Activated CD4-positive, alpha-beta T cell treated with anti-CD3 and anti-CD28 coated beads, Interleukin-2, amount 10 ng/mL, durations not matched to agents 24 days and 14 days (primary cell): Measurements from ENCODE around the gene SNN. TPM values are rescaled to one million over a fixed set of nuclear protein-coding genes. Genes with fewer than 3 reads are reported as not detected.
A peak's percentile ranks its signal among the peaks of the same experiment; 100 is the strongest.

Source experiments
- DNase-seq: peaks from one replicate; pipeline ENCODE4 v3.0.0; 2022
- H3K27ac Mint-ChIP-seq: one replicate; pipeline ENCODE4 v1.8.0; 2022; ENCODE audit warnings: mild to moderate bottlenecking, mixed read lengths
- H3K27me3 Mint-ChIP-seq: one replicate; pipeline ENCODE4 v1.8.0; 2022; ENCODE audit warnings: mixed read lengths
- H3K36me3 Mint-ChIP-seq: one replicate; pipeline ENCODE4 v1.8.0; 2022; ENCODE audit warnings: low read depth, mild to moderate bottlenecking, mixed read lengths
- H3K4me1 Mint-ChIP-seq: one replicate; pipeline ENCODE4 v1.8.0; 2021; ENCODE audit warnings: mixed read lengths
- H3K4me3 Mint-ChIP-seq: one replicate; pipeline ENCODE4 v1.8.0; 2022; ENCODE audit warnings: mild to moderate bottlenecking, moderate library complexity, mixed read lengths
- H3K9me3 Mint-ChIP-seq: one replicate; pipeline ENCODE4 v1.8.0; 2021; ENCODE audit warnings: mixed read lengths
- intact Hi-C: fragments of 100-400 bp; cut with micrococcal nuclease; formaldehyde crosslinking; loops from one replicate; pipeline ENCODE4 v1.15.1; 2023
- total RNA-seq: library from RNA; stranded (reverse); gene quantifications from 2 replicates; pipeline ENCODE4 v1.2.3, GENCODE V29; 2022

Gene SNN
- total RNA-seq, 1 donor from 2014 or later: 9.1 TPM

DNA sequence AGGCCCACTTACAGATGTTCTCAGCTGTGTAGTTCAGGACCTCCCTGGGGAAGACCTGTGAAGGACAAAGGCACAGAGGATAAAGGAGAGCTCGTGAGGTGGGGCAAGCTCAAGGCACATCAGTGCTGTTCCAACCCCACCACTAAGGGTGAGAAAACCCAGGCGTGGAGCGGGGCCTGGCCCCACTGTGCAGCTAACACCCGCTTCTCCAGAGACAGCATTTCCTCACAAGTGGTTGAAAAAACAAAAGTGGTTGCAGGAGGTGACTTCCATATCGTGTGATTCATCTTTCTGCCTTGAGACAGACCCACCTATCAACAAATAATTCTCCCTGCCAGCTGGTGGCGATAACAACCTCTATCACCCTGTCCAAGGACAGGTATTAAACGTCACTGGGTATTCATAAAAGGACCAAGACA is 30.0 kb downstream of the SNN start:
- Mint-ChIP-seq H3K27me3 (no peaks in the 10 kb centered on the region), H3K4me3 (no peak overlapping the region), H3K36me3 (peaks cover 59% of the 10 kb centered on the region), H3K9me3 (no peaks in the 10 kb centered on the region), H3K4me1 (peaks cover 46% of the 10 kb centered on the region), H3K27ac (peak overlapping the region; percentile 65)
- intact Hi-C loops: no loop called here
- DNase-seq: peak; percentile 61

DNA sequence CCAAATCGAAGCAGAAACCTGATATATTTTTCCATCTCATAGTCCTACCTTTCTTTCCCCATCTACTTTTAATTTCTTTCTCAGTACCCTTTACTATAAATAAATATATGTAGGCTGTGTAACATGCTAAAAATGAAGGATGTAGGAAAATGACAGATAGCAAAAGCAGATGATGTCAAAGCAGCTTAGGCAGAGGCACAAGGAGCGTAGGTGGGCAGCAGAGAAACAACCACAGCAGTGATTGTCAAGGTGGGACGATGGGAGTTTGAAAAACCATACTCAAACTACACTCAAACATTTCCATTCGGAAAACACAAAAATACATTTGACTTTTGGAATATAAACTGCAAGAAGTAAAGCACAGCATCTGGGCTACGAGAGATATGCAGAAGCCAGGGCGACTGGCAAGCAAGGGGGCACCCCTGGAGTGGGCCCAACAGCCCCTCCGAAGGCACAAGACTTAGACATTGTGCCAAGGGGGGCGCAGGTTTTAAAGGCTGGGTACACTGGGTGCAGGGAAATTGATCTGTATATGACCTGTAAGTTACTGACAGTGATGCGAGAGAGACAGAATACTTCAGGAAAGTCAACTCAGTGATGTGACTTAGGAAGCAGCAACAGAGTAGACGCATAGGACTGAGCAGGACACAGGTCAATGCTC is 31.1 kb downstream of the SNN start:
- Mint-ChIP-seq H3K4me3 (no peak overlapping the region), H3K4me1 (peaks cover 47% of the 10 kb centered on the region), H3K27ac (peak overlapping the region; percentile 29), H3K27me3 (no peaks in the 10 kb centered on the region), H3K9me3 (no peaks in the 10 kb centered on the region), H3K36me3 (peaks cover 66% of the 10 kb centered on the region)
- intact Hi-C loops: no loop called here
- DNase-seq: no peak

GRCh38 chr16:11700264-11701029 is 32.2 kb downstream of the SNN start:
- no peak for DNase-seq
- no peak overlapping the region for H3K4me3 Mint-ChIP-seq
- H3K27me3 Mint-ChIP-seq: no peaks in the 10 kb centered on the region
- H3K4me1 Mint-ChIP-seq: peaks cover 45% of the 10 kb centered on the region
- peaks cover 66% of the 10 kb centered on the region for H3K36me3 Mint-ChIP-seq
- H3K27ac Mint-ChIP-seq: peak overlapping the region; percentile 27
- no peaks in the 10 kb centered on the region for H3K9me3 Mint-ChIP-seq
- intact Hi-C loops: no loop called here

DNA sequence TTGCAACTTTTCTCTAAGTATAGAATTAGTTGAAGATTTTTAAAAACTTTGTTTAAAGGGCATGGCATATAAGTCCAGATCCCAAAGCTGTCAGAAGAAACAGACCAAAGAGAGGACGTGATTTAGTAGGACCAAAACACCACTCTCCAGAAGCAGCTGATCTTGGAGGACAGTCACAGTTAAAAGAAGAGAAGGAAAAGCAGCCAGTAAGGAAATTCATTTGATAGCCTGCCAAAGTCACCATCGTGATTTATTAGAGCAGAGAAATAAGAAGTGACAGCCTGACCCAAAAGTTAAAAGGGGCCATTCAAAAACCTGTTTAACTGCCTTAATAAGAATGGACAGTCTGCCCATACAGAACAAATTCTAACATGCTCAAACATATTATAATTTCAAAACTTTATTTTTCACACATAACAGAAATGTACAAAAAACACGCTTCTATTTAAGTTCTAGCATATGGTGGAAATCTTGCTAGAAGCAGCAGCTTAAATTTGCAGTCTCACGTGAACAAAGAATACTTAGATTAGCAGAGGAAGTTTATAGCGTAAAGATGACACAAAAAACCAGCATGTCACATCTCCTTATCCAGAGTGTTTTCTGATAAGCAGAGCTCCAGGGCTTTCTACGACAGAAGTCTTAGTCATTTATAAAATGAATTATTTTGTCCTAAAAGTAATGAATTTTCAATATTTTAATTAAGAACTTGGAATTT is 37.2 kb downstream of the SNN start:
- Mint-ChIP-seq H3K36me3 (peaks cover 46% of the 10 kb centered on the region), H3K9me3 (no peaks in the 10 kb centered on the region), H3K27ac (no peak overlapping the region), H3K4me1 (peaks cover 11% of the 10 kb centered on the region), H3K27me3 (no peaks in the 10 kb centered on the region), H3K4me3 (no peak overlapping the region)
- intact Hi-C loops: no loop called here
- DNase-seq: no peak

DNA sequence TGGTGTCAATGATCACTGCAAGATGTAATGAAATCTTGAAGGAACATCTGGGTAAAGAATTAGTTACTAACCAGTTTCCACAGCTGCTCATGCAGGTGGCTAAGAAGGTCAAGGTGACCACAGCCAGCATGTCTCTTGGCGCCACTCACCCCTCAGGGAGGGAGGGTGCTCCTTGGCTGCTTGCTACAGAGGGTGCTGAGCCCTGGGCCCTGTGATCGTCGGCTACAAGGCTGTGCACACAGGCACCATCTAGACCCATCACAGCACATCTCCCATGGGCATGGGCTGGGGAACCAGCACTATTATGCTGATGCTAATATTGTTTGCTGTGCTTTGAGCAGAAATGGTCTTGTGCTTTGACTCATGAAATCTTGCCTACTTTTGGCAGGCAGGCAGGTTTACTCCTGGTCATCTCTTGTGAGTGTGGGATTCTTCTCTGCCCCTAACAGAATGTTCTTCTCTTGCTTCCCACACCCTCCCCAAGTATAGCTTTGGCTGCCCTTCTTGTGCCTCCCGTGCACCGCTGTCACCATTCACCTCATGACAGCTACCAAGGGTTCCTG is 38.0 kb downstream of the SNN start:
- Mint-ChIP-seq H3K4me1 (peaks cover 9% of the 10 kb centered on the region), H3K27me3 (no peaks in the 10 kb centered on the region), H3K9me3 (no peaks in the 10 kb centered on the region), H3K4me3 (no peak overlapping the region), H3K36me3 (peaks cover 45% of the 10 kb centered on the region), H3K27ac (no peak overlapping the region)
- intact Hi-C loops: no loop called here
- no peak for DNase-seq

DNA sequence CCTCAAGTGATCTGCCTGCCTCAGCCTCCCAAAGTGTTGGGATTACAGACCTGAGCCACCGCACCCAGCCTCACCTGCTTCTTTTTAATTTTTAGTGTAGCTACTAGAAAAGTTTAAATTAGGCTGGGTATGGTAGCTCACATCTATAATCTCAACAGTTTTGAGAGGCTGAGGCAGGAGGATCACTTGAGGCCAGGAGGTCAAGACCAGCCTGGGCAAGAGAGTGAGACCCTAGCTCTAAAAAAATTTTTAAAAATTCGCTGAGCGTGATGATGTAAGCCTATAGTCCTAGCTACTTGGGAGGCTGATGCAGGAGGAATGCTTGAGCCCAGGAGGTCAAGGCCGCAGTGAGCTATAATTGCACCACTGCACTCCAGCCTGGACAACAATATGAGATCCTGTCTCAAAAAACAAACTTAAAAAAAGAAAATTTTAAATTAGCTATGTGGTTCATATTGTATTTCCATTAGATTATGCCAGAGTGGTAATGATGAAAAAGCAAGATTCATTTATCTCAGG is 39.5 kb downstream of the SNN start:
- Mint-ChIP-seq H3K4me1 (peaks cover 8% of the 10 kb centered on the region), H3K36me3 (peaks cover 48% of the 10 kb centered on the region), H3K27ac (no peak overlapping the region), H3K9me3 (no peaks in the 10 kb centered on the region), H3K4me3 (no peak overlapping the region), H3K27me3 (no peaks in the 10 kb centered on the region)
- DNase-seq: no peak
- intact Hi-C loops: no loop called here

GRCh38 chr16:11708421-11708820 is 40.2 kb downstream of the SNN start:
- no peaks in the 10 kb centered on the region for H3K9me3 Mint-ChIP-seq
- DNase-seq: no peak
- intact Hi-C loops: no loop called here
- no peak overlapping the region for H3K4me3 Mint-ChIP-seq
- H3K4me1 Mint-ChIP-seq: peaks cover 7% of the 10 kb centered on the region
- no peak overlapping the region for H3K27ac Mint-ChIP-seq
- peaks cover 42% of the 10 kb centered on the region for H3K36me3 Mint-ChIP-seq
- H3K27me3 Mint-ChIP-seq: no peaks in the 10 kb centered on the region

- intact Hi-C loops: loop anchor here (5.0 kb wide), 1 partner anchor 314 kb away; no protein-coding TSS in a partner anchor
- H3K4me3 Mint-ChIP-seq: no peak overlapping the region
- peaks cover 40% of the 10 kb centered on the region for H3K36me3 Mint-ChIP-seq
- no peaks in the 10 kb centered on the region for H3K27me3 Mint-ChIP-seq
- H3K4me1 Mint-ChIP-seq: peaks cover 3% of the 10 kb centered on the region
- DNase-seq: no peak
- no peak overlapping the region for H3K27ac Mint-ChIP-seq
- no peaks in the 10 kb centered on the region for H3K9me3 Mint-ChIP-seq
Observed at GRCh38 chr16:11711662-11712061, 43.4 kb downstream of the SNN start.

GRCh38 chr16:11712122-11712521 is 43.9 kb downstream of the SNN start:
- Mint-ChIP-seq H3K4me3 (no peak overlapping the region), H3K27ac (no peak overlapping the region), H3K4me1 (peaks cover 3% of the 10 kb centered on the region), H3K9me3 (no peaks in the 10 kb centered on the region), H3K36me3 (peaks cover 40% of the 10 kb centered on the region), H3K27me3 (no peaks in the 10 kb centered on the region)
- intact Hi-C loops: loop anchor here (5.0 kb wide), 1 partner anchor 315 kb away; no protein-coding TSS in a partner anchor
- no peak for DNase-seq

DNA sequence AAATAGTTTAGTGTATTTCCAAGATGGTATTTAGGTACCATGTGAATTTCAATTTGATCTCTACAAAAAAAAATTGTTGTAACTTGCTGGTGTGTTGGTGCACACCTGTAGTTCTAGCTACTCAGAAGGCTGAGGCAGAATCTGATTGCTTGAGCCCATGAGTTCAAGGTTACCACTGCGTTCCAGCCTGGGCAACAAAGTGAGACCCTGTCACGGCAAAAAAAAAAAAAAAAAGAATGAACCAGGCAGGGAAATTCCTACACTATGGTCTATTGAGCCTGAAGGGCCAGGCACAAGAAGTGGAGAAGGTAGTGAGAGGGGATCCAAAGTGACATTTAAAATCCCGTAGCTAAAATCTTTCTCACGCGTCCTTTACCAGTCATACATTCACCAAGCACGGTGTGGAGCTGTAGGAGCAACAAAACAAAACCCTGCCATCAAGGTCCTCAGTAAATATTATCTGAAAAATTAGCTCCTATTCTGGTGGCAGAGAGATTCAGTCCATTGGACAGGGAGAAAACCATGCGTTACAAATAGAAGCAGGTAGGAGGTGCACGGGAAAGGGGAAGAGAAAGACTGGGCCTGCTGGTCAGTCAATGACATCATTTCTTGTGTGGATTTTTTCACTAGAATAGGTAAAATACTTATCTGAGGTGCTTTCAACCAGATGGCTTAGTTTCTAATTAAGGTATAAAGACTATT is 47.1 kb downstream of the SNN start:
- no peaks in the 10 kb centered on the region for H3K9me3 Mint-ChIP-seq
- H3K27ac Mint-ChIP-seq: no peak overlapping the region
- peaks cover 5% of the 10 kb centered on the region for H3K4me1 Mint-ChIP-seq
- peaks cover 41% of the 10 kb centered on the region for H3K36me3 Mint-ChIP-seq
- no peak overlapping the region for H3K4me3 Mint-ChIP-seq
- no peak for DNase-seq
- H3K27me3 Mint-ChIP-seq: no peaks in the 10 kb centered on the region
- intact Hi-C loops: loop anchor here (2.0 kb wide), 2 partner anchors 183 to 761 kb away; no protein-coding TSS in a partner anchor

GRCh38 chr16:11716336-11716735 is 48.1 kb downstream of the SNN start:
- no peak for DNase-seq
- Mint-ChIP-seq H3K9me3 (no peaks in the 10 kb centered on the region), H3K27ac (no peak overlapping the region), H3K4me3 (no peak overlapping the region), H3K4me1 (peaks cover 5% of the 10 kb centered on the region), H3K36me3 (peaks cover 39% of the 10 kb centered on the region), H3K27me3 (no peaks in the 10 kb centered on the region)
- intact Hi-C loops: no loop called here

DNA sequence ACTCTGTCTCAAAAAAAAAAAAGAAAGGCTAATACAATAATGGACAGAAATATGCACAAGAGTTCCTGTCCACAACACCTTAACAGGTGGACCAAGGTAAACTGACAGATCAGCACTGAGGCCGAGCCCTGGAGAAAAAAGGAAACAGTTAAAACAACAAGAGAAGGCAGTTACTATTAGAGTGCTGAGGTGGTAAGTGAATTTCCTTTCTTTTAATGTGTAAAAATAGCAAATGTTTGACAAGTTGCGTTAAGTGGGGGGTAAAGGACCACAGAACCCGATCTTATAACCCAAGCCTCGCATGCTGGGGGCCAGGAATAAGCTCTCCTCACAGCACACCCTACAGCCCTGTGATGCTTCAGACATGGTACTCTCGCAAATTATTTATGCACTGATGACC is 49.6 kb downstream of the SNN start:
- H3K27ac Mint-ChIP-seq: no peak overlapping the region
- intact Hi-C loops: no loop called here
- peaks cover 9% of the 10 kb centered on the region for H3K4me1 Mint-ChIP-seq
- no peaks in the 10 kb centered on the region for H3K9me3 Mint-ChIP-seq
- H3K36me3 Mint-ChIP-seq: peaks cover 41% of the 10 kb centered on the region
- H3K27me3 Mint-ChIP-seq: no peaks in the 10 kb centered on the region
- H3K4me3 Mint-ChIP-seq: no peak overlapping the region
- no peak for DNase-seq

- H3K36me3 Mint-ChIP-seq: peaks cover 45% of the 10 kb centered on the region
- no peaks in the 10 kb centered on the region for H3K27me3 Mint-ChIP-seq
- H3K9me3 Mint-ChIP-seq: no peaks in the 10 kb centered on the region
- H3K4me3 Mint-ChIP-seq: no peak overlapping the region
- H3K4me1 Mint-ChIP-seq: peaks cover 11% of the 10 kb centered on the region
- no peak overlapping the region for H3K27ac Mint-ChIP-seq
- intact Hi-C loops: no loop called here
- DNase-seq: no peak
Observed at GRCh38 chr16:11719171-11719570, 50.9 kb downstream of the SNN start.
